Ureter (tissue), 1 donor: ENCODE results near the gene PAH. TPM values are rescaled to one million over a fixed set of nuclear protein-coding genes. Genes with fewer than 3 reads are reported as not detected.

Experiments used
- DNase-seq: peaks from one replicate; pipeline ENCODE4 v3.0.0-alpha.2; 2020; ENCODE audit warnings: low spot score
- total RNA-seq: library from RNA; stranded (reverse); gene quantifications from one replicate; pipeline ENCODE4 v1.2.4, GENCODE V29; 2023
- donor health status: DM: yes; HTN: yes; CAD: no.

Gene PAH
- total RNA-seq, 1 donor from 2014 or later = 2.2 TPM

GRCh38 chr12:102950107-102950949 is 33.3 kb upstream of the PAH start:
- DNase-seq = no peak

- no peak for DNase-seq
Observed at GRCh38 chr12:102948941-102949352, 31.9 kb upstream of the PAH start.

GRCh38 chr12:102946042-102946441 is 29.0 kb upstream of the PAH start:
- no peak for DNase-seq

GRCh38 chr12:102939670-102940222 is 22.7 kb upstream of the PAH start:
- DNase-seq = no peak

- no peak for DNase-seq
Observed at GRCh38 chr12:102939059-102939458, 22.0 kb upstream of the PAH start.

GRCh38 chr12:102933168-102933567 is 16.1 kb upstream of the PAH start:
- no peak for DNase-seq

GRCh38 chr12:102927220-102927619 is 10.2 kb upstream of the PAH start:
- DNase-seq = no peak

GRCh38 chr12:102921240-102921639 is 4.2 kb upstream of the PAH start:
- no peak for DNase-seq

GRCh38 chr12:102920271-102920670 is 3.2 kb upstream of the PAH start:
- DNase-seq = no peak

- DNase-seq = no peak
Observed at GRCh38 chr12:102918840-102919239, 1.8 kb upstream of the PAH start.

- DNase-seq = no peak
Observed at GRCh38 chr12:102916252-102917025, 605 bp downstream of the PAH start.

- no peak for DNase-seq
Observed at GRCh38 chr12:102913453-102914226, 3.4 kb downstream of the PAH start.

- DNase-seq = no peak
Observed at GRCh38 chr12:102912258-102912657, 4.8 kb downstream of the PAH start.

- DNase-seq = no peak
Observed at GRCh38 chr12:102911320-102911719, 5.7 kb downstream of the PAH start.

- DNase-seq = no peak
Observed at GRCh38 chr12:102910792-102911191, 6.3 kb downstream of the PAH start.

GRCh38 chr12:102910137-102910536 is 6.9 kb downstream of the PAH start:
- no peak for DNase-seq

- no peak for DNase-seq
Observed at GRCh38 chr12:102907918-102908317, 9.1 kb downstream of the PAH start.

GRCh38 chr12:102905229-102905628 is 11.8 kb downstream of the PAH start:
- DNase-seq = no peak

GRCh38 chr12:102903337-102904007 is 13.6 kb downstream of the PAH start:
- no peak for DNase-seq

- no peak for DNase-seq
Observed at GRCh38 chr12:102902093-102902492, 15.0 kb downstream of the PAH start.

GRCh38 chr12:102900389-102900788 is 16.7 kb downstream of the PAH start:
- no peak for DNase-seq
